Islet of Langerhans (tissue), 1 donor: ENCODE results near the gene WLS.
"Not testable (repeated sequence)": the region's sequence is repeated elsewhere in the genome, so short reads cannot be mapped to it uniquely, and the experiment has no call there.

Experiments
- FAIRE-seq: peaks from one replicate; lab custom pipeline; 2011; peaks lifted over from hg19 to GRCh38; lab: Jason Lieb, UNC

Gene WLS

GRCh38 chr1:68198752-68199151 lies 33.6 kb downstream of the WLS start:
- FAIRE-seq, result no peak

GRCh38 chr1:68197891-68198290 lies 34.4 kb downstream of the WLS start:
- FAIRE-seq, result peak; percentile 99

GRCh38 chr1:68197461-68197860 lies 34.9 kb downstream of the WLS start:
- FAIRE-seq, result peak; percentile 17

GRCh38 chr1:68196676-68197075 lies 35.6 kb downstream of the WLS start:
- FAIRE-seq, result peak; percentile 94

GRCh38 chr1:68191717-68192116 lies 40.6 kb downstream of the WLS start:
- no peak for FAIRE-seq

- no peak for FAIRE-seq
Observed at GRCh38 chr1:68188644-68189340, 43.5 kb downstream of the WLS start.

- FAIRE-seq, result no peak
Observed at GRCh38 chr1:68188060-68188538, 44.2 kb downstream of the WLS start.

GRCh38 chr1:68185743-68186142 lies 46.6 kb downstream of the WLS start:
- FAIRE-seq, result no peak

GRCh38 chr1:68183895-68184294 lies 48.4 kb downstream of the WLS start:
- no peak for FAIRE-seq

GRCh38 chr1:68181165-68181556 lies 51.2 kb downstream of the WLS start:
- no peak for FAIRE-seq

GRCh38 chr1:68180441-68181164 lies 51.7 kb downstream of the WLS start:
- no peak for FAIRE-seq

- no peak for FAIRE-seq
Observed at GRCh38 chr1:68178821-68179490, 53.4 kb downstream of the WLS start.

- FAIRE-seq, result no peak
Observed at GRCh38 chr1:68175621-68176398, 56.5 kb downstream of the WLS start.

- FAIRE-seq, result no peak
Observed at GRCh38 chr1:68174738-68175113, 57.6 kb downstream of the WLS start.

GRCh38 chr1:68173936-68174737 lies 58.2 kb downstream of the WLS start:
- FAIRE-seq, result peak; percentile 9

GRCh38 chr1:68173283-68173935 lies 58.9 kb downstream of the WLS start:
- FAIRE-seq, result no peak

GRCh38 chr1:68171795-68172194 lies 60.5 kb downstream of the WLS start:
- FAIRE-seq, result not testable (repeated sequence)

- FAIRE-seq, result no peak
Observed at GRCh38 chr1:68168545-68169171, 63.7 kb downstream of the WLS start.

GRCh38 chr1:68167211-68167610 lies 65.1 kb downstream of the WLS start:
- FAIRE-seq, result no peak

- no peak for FAIRE-seq
Observed at GRCh38 chr1:68166348-68166747, 66.0 kb downstream of the WLS start.

GRCh38 chr1:68165665-68166064 lies 66.7 kb downstream of the WLS start:
- FAIRE-seq, result no peak
